ENCODE results near the gene KRTAP1-3. TPM values are rescaled to one million over a fixed set of nuclear protein-coding genes. Genes with fewer than 3 reads are reported as not detected.
A peak's percentile ranks its signal among the peaks of the same experiment; 100 is the strongest.

KRTAP1-3 gene
- polyA plus RNA-seq, 1 donor: not detected

- Histone ChIP-seq H3K9me3 (ENCODE audit: control insufficient read depth, low read depth, low read length) (no peaks in the 10 kb centered on the region), H3K4me1 (ENCODE audit: control insufficient read depth, insufficient read depth, low read length) (no peaks in the 10 kb centered on the region), H3K27me3 (ENCODE audit: control insufficient read depth, insufficient read depth, low read length) (peaks cover 5% of the 10 kb centered on the region), H3K36me3 (ENCODE audit: control insufficient read depth, insufficient read depth, low read length) (no peaks in the 10 kb centered on the region), H3K27ac (ENCODE audit: low read length) (no peak overlapping the region), H3K4me3 (ENCODE audit: low read length) (no peak overlapping the region)
- WGBS (ENCODE audit: insufficient coverage, low lambda C conversion rate): 94% methylated on average over 2 of the region's 2 CpGs
- DNase-seq: no peak
Observed at GRCh38 chr17:40993084-40993483, 41.6 kb downstream of the KRTAP1-3 start.

- Histone ChIP-seq H3K27me3 (ENCODE audit: control insufficient read depth, insufficient read depth, low read length) (peaks cover 4% of the 10 kb centered on the region), H3K9me3 (ENCODE audit: control insufficient read depth, low read depth, low read length) (no peaks in the 10 kb centered on the region), H3K27ac (ENCODE audit: low read length) (no peak overlapping the region), H3K4me1 (ENCODE audit: control insufficient read depth, insufficient read depth, low read length) (no peaks in the 10 kb centered on the region), H3K36me3 (ENCODE audit: control insufficient read depth, insufficient read depth, low read length) (no peaks in the 10 kb centered on the region), H3K4me3 (ENCODE audit: low read length) (no peak overlapping the region)
- WGBS (ENCODE audit: insufficient coverage, low lambda C conversion rate): 92% methylated on average over 1 of the region's 3 CpGs
- DNase-seq: peak in 1 of 2 donors; percentile 6
Observed at GRCh38 chr17:40992666-40993065, 42.0 kb downstream of the KRTAP1-3 start.

- no peaks in the 10 kb centered on the region for H3K4me1 ChIP-seq (ENCODE audit: control insufficient read depth, insufficient read depth, low read length)
- no peak for DNase-seq
- 77% methylated on average over 4 of the region's 8 CpGs for WGBS (ENCODE audit: insufficient coverage, low lambda C conversion rate)
Observed at GRCh38 chr17:40986920-40987319, 47.8 kb downstream of the KRTAP1-3 start.

GRCh38 chr17:40984226-40984625, 50.4 kb downstream of the KRTAP1-3 start, which contains the start of gene KRT40:
KRT40 (minus strand) TSS chr17:40984326; CDS start chr17:40984273, 53 bp downstream.
- H3K4me3 ChIP-seq (ENCODE audit: low read length): no peak within 1 kb of the TSS
- DNase-seq: no peak
- no peaks in the 10 kb centered on the region for H3K36me3 ChIP-seq (ENCODE audit: control insufficient read depth, insufficient read depth, low read length)
- peaks cover 5% of the 10 kb centered on the region for H3K27me3 ChIP-seq (ENCODE audit: control insufficient read depth, insufficient read depth, low read length)
- H3K9me3 ChIP-seq (ENCODE audit: control insufficient read depth, low read depth, low read length): no peaks in the 10 kb centered on the region
- WGBS (ENCODE audit: insufficient coverage, low lambda C conversion rate): no CpG with 5 or more reads among the region's 3 CpGs
- no peak within 1 kb of the TSS for H3K27ac ChIP-seq (ENCODE audit: low read length)
- H3K4me1 ChIP-seq (ENCODE audit: control insufficient read depth, insufficient read depth, low read length): no peaks in the 10 kb centered on the region

More at GRCh38 chr17:40986920-40987319, 47.8 kb downstream of the KRTAP1-3 start:
- Histone ChIP-seq H3K36me3 (ENCODE audit: control insufficient read depth, insufficient read depth, low read length) (no peaks in the 10 kb centered on the region), H3K27me3 (ENCODE audit: control insufficient read depth, insufficient read depth, low read length) (peaks cover 5% of the 10 kb centered on the region), H3K4me3 (ENCODE audit: low read length) (no peak overlapping the region), H3K27ac (ENCODE audit: low read length) (no peak overlapping the region), H3K9me3 (ENCODE audit: control insufficient read depth, low read depth, low read length) (no peaks in the 10 kb centered on the region)

Other genes starting within 250 kb of the KRTAP1-3 start
- not detected for gene KRT28, start 234.9 kb downstream of the KRTAP1-3 start, polyA plus RNA-seq
- gene KRT10, start 212.3 kb downstream of the KRTAP1-3 start, polyA plus RNA-seq: 40.7 TPM
- gene KRT12, start 167.7 kb downstream of the KRTAP1-3 start, polyA plus RNA-seq: 0.16 TPM
- gene KRT20, start 149.6 kb downstream of the KRTAP1-3 start, polyA plus RNA-seq: 31.7 TPM
- 0.18 TPM for gene KRT23, start 97.2 kb downstream of the KRTAP1-3 start, polyA plus RNA-seq
- not detected for gene KRT39, start 67.9 kb downstream of the KRTAP1-3 start, polyA plus RNA-seq
- gene KRT40, start 50.5 kb downstream of the KRTAP1-3 start, polyA plus RNA-seq: 0.07 TPM
- gene KRTAP3-3, start 40.7 kb downstream of the KRTAP1-3 start, polyA plus RNA-seq: not detected
- gene KRTAP3-2, start 35.0 kb downstream of the KRTAP1-3 start, polyA plus RNA-seq: not detected
- not detected for gene KRTAP3-1, start 25.7 kb downstream of the KRTAP1-3 start, polyA plus RNA-seq
- gene KRTAP1-5, start 7.7 kb downstream of the KRTAP1-3 start, polyA plus RNA-seq: not detected
- gene KRTAP1-4, start 4.7 kb downstream of the KRTAP1-3 start, polyA plus RNA-seq: not detected
- gene KRTAP1-1, start 6.6 kb upstream of the KRTAP1-3 start, polyA plus RNA-seq: not detected
- not detected for gene KRTAP2-1, start 12.4 kb upstream of the KRTAP1-3 start, polyA plus RNA-seq
- gene KRTAP2-2, start 20.4 kb upstream of the KRTAP1-3 start, polyA plus RNA-seq: not detected
- not detected for gene KRTAP2-3, start 25.2 kb upstream of the KRTAP1-3 start, polyA plus RNA-seq
- gene KRTAP2-4, start 31.0 kb upstream of the KRTAP1-3 start, polyA plus RNA-seq: not detected
- gene KRTAP4-7, start 49.3 kb upstream of the KRTAP1-3 start, polyA plus RNA-seq: not detected
- gene KRTAP4-8, start 63.3 kb upstream of the KRTAP1-3 start, polyA plus RNA-seq: not detected
- not detected for gene KRTAP4-16, start 67.3 kb upstream of the KRTAP1-3 start, polyA plus RNA-seq
- gene KRTAP4-9, start 70.5 kb upstream of the KRTAP1-3 start, polyA plus RNA-seq: not detected
- not detected for gene KRTAP4-11, start 83.5 kb upstream of the KRTAP1-3 start, polyA plus RNA-seq
- not detected for gene KRTAP4-12, start 89.3 kb upstream of the KRTAP1-3 start, polyA plus RNA-seq
- not detected for gene KRTAP4-6, start 105.7 kb upstream of the KRTAP1-3 start, polyA plus RNA-seq
- gene KRTAP4-5, start 115.0 kb upstream of the KRTAP1-3 start, polyA plus RNA-seq: not detected
- not detected for gene KRTAP4-4, start 125.9 kb upstream of the KRTAP1-3 start, polyA plus RNA-seq
- gene KRTAP4-3, start 133.3 kb upstream of the KRTAP1-3 start, polyA plus RNA-seq: not detected
- not detected for gene KRTAP4-2, start 143.3 kb upstream of the KRTAP1-3 start, polyA plus RNA-seq
- not detected for gene KRTAP4-1, start 150.0 kb upstream of the KRTAP1-3 start, polyA plus RNA-seq
- not detected for gene KRTAP9-1, start 155.0 kb upstream of the KRTAP1-3 start, polyA plus RNA-seq
- not detected for gene KRTAP9-2, start 191.8 kb upstream of the KRTAP1-3 start, polyA plus RNA-seq
- not detected for gene KRTAP9-3, start 197.6 kb upstream of the KRTAP1-3 start, polyA plus RNA-seq
- gene KRTAP9-8, start 203.1 kb upstream of the KRTAP1-3 start, polyA plus RNA-seq: not detected
- gene KRTAP9-4, start 214.8 kb upstream of the KRTAP1-3 start, polyA plus RNA-seq: not detected
- not detected for gene KRTAP9-9, start 220.5 kb upstream of the KRTAP1-3 start, polyA plus RNA-seq
- not detected for gene KRTAP9-6, start 230.5 kb upstream of the KRTAP1-3 start, polyA plus RNA-seq
- gene KRTAP9-7, start 240.8 kb upstream of the KRTAP1-3 start, polyA plus RNA-seq: not detected